ENCODE measurements around the gene JAKMIP1. TPM values are rescaled to one million over a fixed set of nuclear protein-coding genes. Genes with fewer than 3 reads are reported as not detected.

The JAKMIP1 gene
- total and polyA plus RNA-seq, 2 donors (not counting 1 experiment from before 2014, with no cell fraction given) = 0.49 to 1.0 TPM

GRCh38 chr4:6109842-6110560, 90.3 kb downstream of the JAKMIP1 start:
- no peak overlapping the region for H3K4me3 Mint-ChIP-seq
- H3K79me2 ChIP-seq (ENCODE audit: control insufficient read depth, insufficient read depth, low read length) = no peaks in the 10 kb centered on the region
- no peak for ATAC-seq (ENCODE audit: low read depth)
- H3K27me3 Mint-ChIP-seq = peaks cover 11% of the 10 kb centered on the region
- TF ChIP-seq EZH2 (IDR thresholded peaks at IDR 0.05; ENCODE audit: borderline replicate concordance, insufficient read depth, low read depth, low read length, poor library complexity, severe bottlenecking) (no peak), CTCF (IDR thresholded peaks at IDR 0.05) (no peak)
- no peaks in the 10 kb centered on the region for H3K36me3 ChIP-seq (replicated peaks in 1 of 2; ENCODE audit: control extremely low read depth in 1 of 2, control insufficient read depth in 1 of 2, extremely low read depth in 1 of 2, insufficient read depth in 2 of 2, low read length in 1 of 2)
- H4K20me1 ChIP-seq (ENCODE audit: control insufficient read depth, insufficient read depth, low read length, poor library complexity, severe bottlenecking) = no peaks in the 10 kb centered on the region
- ChIA-PET POLR2A (no interaction called here), CTCF (no interaction called here)
- H3K9ac ChIP-seq (ENCODE audit: low read length) = no peak overlapping the region
- no peak overlapping the region for H3K27ac Mint-ChIP-seq
- no peaks in the 10 kb centered on the region for H3K27me3 ChIP-seq (replicated peaks in 1 of 4; ENCODE audit: control extremely low read depth in 1 of 4, control insufficient read depth in 3 of 4, insufficient read depth in 4 of 4, low read length in 3 of 4)
- no peaks in the 10 kb centered on the region for H3K4me1 Mint-ChIP-seq
- no peak overlapping the region for H3K4me2 ChIP-seq (replicated peaks; ENCODE audit: low read depth, low read length, poor library complexity, severe bottlenecking)
- H2AFZ ChIP-seq (ENCODE audit: insufficient read depth, low read depth, low read length, poor library complexity, severe bottlenecking) = no peak overlapping the region
- no peaks in the 10 kb centered on the region for H3K4me1 ChIP-seq (ENCODE audit: control insufficient read depth in 2 of 2, insufficient read depth in 2 of 2, low read length in 2 of 2)
- no peaks in the 10 kb centered on the region for H3K9me3 Mint-ChIP-seq (ENCODE audit: insufficient read depth)
- H3K4me3 ChIP-seq (ENCODE audit: control extremely low read depth in 1 of 5, extremely low read depth in 1 of 5, insufficient read depth in 1 of 5, low read depth in 2 of 5, low read length in 4 of 5) = no peak overlapping the region
- no peak overlapping the region for H3K27ac ChIP-seq (ENCODE audit: low read length in 2 of 2)
- H3K9me3 ChIP-seq (ENCODE audit: control extremely low read depth in 1 of 3, control insufficient read depth in 2 of 3, insufficient read depth in 1 of 3, low read length in 2 of 3) = peaks cover 0 to 8% (median 0%) of the 10 kb centered on the region in 3 donors
- WGBS (ENCODE audit: insufficient coverage) = 79% methylated on average over 12 of the region's 13 CpGs
- no peak for DNase-seq
- intact Hi-C loops (cut with micrococcal nuclease) = no loop called here

DNA sequence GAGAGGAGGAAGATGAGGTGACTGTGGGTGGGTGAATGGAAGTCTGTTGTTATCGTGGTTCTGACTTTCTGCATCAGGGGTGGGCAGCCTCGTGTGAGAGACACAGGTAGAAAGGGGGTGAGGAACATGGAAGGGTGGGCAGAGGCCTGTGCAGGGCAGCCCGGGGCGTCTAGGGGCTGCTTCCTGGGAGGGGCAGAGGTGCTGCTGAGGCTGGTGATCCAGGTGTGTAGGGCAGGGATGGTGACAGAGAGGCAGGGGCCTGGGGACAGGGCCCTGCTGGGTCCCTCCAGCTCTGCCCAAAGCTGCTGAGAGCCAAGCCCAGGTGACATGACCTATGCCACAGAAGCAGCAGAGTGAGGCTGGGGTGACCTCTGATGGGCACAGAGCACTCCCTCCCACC, 92.5 kb downstream of the JAKMIP1 start:
- intact Hi-C loops (cut with micrococcal nuclease) = no loop called here
- Histone ChIP-seq H3K27me3 (replicated peaks in 1 of 4; ENCODE audit: control extremely low read depth in 1 of 4, control insufficient read depth in 3 of 4, insufficient read depth in 4 of 4, low read length in 3 of 4) (no peaks in the 10 kb centered on the region), H3K27ac (ENCODE audit: low read length in 2 of 2) (no peak overlapping the region), H3K79me2 (ENCODE audit: control insufficient read depth, insufficient read depth, low read length) (no peaks in the 10 kb centered on the region), H3K9ac (ENCODE audit: low read length) (no peak overlapping the region), H2AFZ (ENCODE audit: insufficient read depth, low read depth, low read length, poor library complexity, severe bottlenecking) (no peak overlapping the region), H3K9me3 (ENCODE audit: control extremely low read depth in 1 of 3, control insufficient read depth in 2 of 3, insufficient read depth in 1 of 3, low read length in 2 of 3) (peaks cover 0 to 8% (median 0%) of the 10 kb centered on the region in 3 donors), H3K4me3 (ENCODE audit: control extremely low read depth in 1 of 5, extremely low read depth in 1 of 5, insufficient read depth in 1 of 5, low read depth in 2 of 5, low read length in 4 of 5) (no peak overlapping the region), H4K20me1 (ENCODE audit: control insufficient read depth, insufficient read depth, low read length, poor library complexity, severe bottlenecking) (no peaks in the 10 kb centered on the region), H3K4me1 (ENCODE audit: control insufficient read depth in 2 of 2, insufficient read depth in 2 of 2, low read length in 2 of 2) (no peaks in the 10 kb centered on the region), H3K36me3 (replicated peaks in 1 of 2; ENCODE audit: control extremely low read depth in 1 of 2, control insufficient read depth in 1 of 2, extremely low read depth in 1 of 2, insufficient read depth in 2 of 2, low read length in 1 of 2) (no peaks in the 10 kb centered on the region), H3K4me2 (replicated peaks; ENCODE audit: low read depth, low read length, poor library complexity, severe bottlenecking) (no peak overlapping the region)
- ChIA-PET CTCF (no interaction called here), POLR2A (no interaction called here)
- Mint-ChIP-seq H3K27me3 (peaks cover 6% of the 10 kb centered on the region), H3K27ac (no peak overlapping the region), H3K4me3 (no peak overlapping the region), H3K4me1 (no peaks in the 10 kb centered on the region), H3K9me3 (ENCODE audit: insufficient read depth) (no peaks in the 10 kb centered on the region)
- no peak for ATAC-seq (ENCODE audit: low read depth)
- no peak for DNase-seq
- WGBS (ENCODE audit: insufficient coverage) = 50% methylated on average over 2 of the region's 4 CpGs
- TF ChIP-seq EZH2 (IDR thresholded peaks at IDR 0.05; ENCODE audit: borderline replicate concordance, insufficient read depth, low read depth, low read length, poor library complexity, severe bottlenecking) (no peak), CTCF (IDR thresholded peaks at IDR 0.05) (no peak)
